HG02884 (cell line): Measurements from ENCODE around the gene AMER3.

Experiments used
- ATAC-seq: cut with Tn5 transposase; IDR thresholded peaks from one replicate; pipeline ENCODE4 v1.9.1; 2021; ENCODE audit warnings: mild to moderate bottlenecking, moderate library complexity; ENCODE audit not compliant: unreplicated experiment

AMER3 gene

GRCh38 chr2:130754811-130755210 lies 529 bp upstream of the AMER3 start:
- ATAC-seq, result no peak

GRCh38 chr2:130756053-130756873 lies 923 bp downstream of the AMER3 start:
- ATAC-seq, result no peak

GRCh38 chr2:130756874-130757668 lies 1.7 kb downstream of the AMER3 start:
- ATAC-seq, result no peak

GRCh38 chr2:130759906-130760753 lies 4.8 kb downstream of the AMER3 start:
- no peak for ATAC-seq

GRCh38 chr2:130760754-130761751 lies 5.7 kb downstream of the AMER3 start:
- ATAC-seq, result no peak

- ATAC-seq, result no peak
These were observed 6.9 kb downstream of the AMER3 start for GRCh38 chr2:130762031-130762909.

- no peak for ATAC-seq
These were observed 7.6 kb downstream of the AMER3 start for GRCh38 chr2:130762910-130763385.

- ATAC-seq, result no peak
These were observed 8.1 kb downstream of the AMER3 start for GRCh38 chr2:130763405-130763804.

GRCh38 chr2:130764035-130764820 lies 8.9 kb downstream of the AMER3 start:
- no peak for ATAC-seq

GRCh38 chr2:130764821-130765115 lies 9.4 kb downstream of the AMER3 start:
- no peak for ATAC-seq

- ATAC-seq, result no peak
These were observed 10.1 kb downstream of the AMER3 start for GRCh38 chr2:130765464-130765863.

- no peak for ATAC-seq
These were observed 10.7 kb downstream of the AMER3 start for GRCh38 chr2:130766037-130766436.

- no peak for ATAC-seq
These were observed 11.5 kb downstream of the AMER3 start for GRCh38 chr2:130766711-130767407.

- ATAC-seq, result no peak
These were observed 12.1 kb downstream of the AMER3 start for GRCh38 chr2:130767408-130767775.

- no peak for ATAC-seq
These were observed 13.0 kb downstream of the AMER3 start for GRCh38 chr2:130768191-130768855.

- no peak for ATAC-seq
These were observed 14.1 kb downstream of the AMER3 start for GRCh38 chr2:130769343-130769907.

GRCh38 chr2:130776550-130776949 lies 21.2 kb downstream of the AMER3 start:
- ATAC-seq, result no peak
